SJSA1 (cell line): Measurements from ENCODE around the gene TMA7. TPM values are rescaled to one million over a fixed set of nuclear protein-coding genes. Genes with fewer than 3 reads are reported as not detected.
"Not testable (repeated sequence)": the region's sequence is repeated elsewhere in the genome, so short reads cannot be mapped to it uniquely, and the experiment has no call there.

Experiments used
- DNase-seq, 2 experiments: peaks; one replicate each; pipeline ENCODE4 v3.0.0-alpha.2; 2015 to 2020; ENCODE audit warnings: low spot score in 2 of 2, low read depth in 1 of 2
- H3K27ac ChIP-seq: fragments of 250-450 bp; sonication (Bioruptor Pico); 2 replicates; pipeline ENCODE4 v1.5.1; 2020; ENCODE audit warnings: mild to moderate bottlenecking, moderate library complexity
- H3K27me3 ChIP-seq: fragments of 250-450 bp; sonication (Bioruptor Pico); replicated peaks from 2 replicates; pipeline ENCODE4 v1.5.1; 2020; ENCODE audit warnings: mild to moderate bottlenecking, moderate library complexity
- H3K36me3 ChIP-seq: fragments of 250-450 bp; sonication (Bioruptor Pico); 2 replicates; pipeline ENCODE4 v1.5.1; 2020; ENCODE audit warnings: mild to moderate bottlenecking
- H3K4me1 ChIP-seq: fragments of 250-450 bp; sonication (Bioruptor Pico); replicated peaks from 2 replicates; pipeline ENCODE4 v1.6.1; 2021; ENCODE audit warnings: mild to moderate bottlenecking
- H3K4me3 ChIP-seq: fragments of 250-450 bp; sonication (Bioruptor Pico); 2 replicates; pipeline ENCODE4 v1.5.1; 2020; ENCODE audit warnings: mild to moderate bottlenecking
- H3K9me3 ChIP-seq: fragments of 250-450 bp; sonication (Bioruptor Pico); replicated peaks from 2 replicates; pipeline ENCODE4 v1.5.1; 2020; ENCODE audit warnings: mild to moderate bottlenecking
- total RNA-seq: library from RNA; depleted of rRNA; stranded (reverse); fragments of >200 nt; shearing (Covaris generic); gene quantifications from 2 replicates; pipeline ENCODE4 v1.2.3, GENCODE V29; 2014; rRNA removed

The TMA7 gene
- total RNA-seq, 1 experiment from 2014 or later, result 551 TPM

DNA sequence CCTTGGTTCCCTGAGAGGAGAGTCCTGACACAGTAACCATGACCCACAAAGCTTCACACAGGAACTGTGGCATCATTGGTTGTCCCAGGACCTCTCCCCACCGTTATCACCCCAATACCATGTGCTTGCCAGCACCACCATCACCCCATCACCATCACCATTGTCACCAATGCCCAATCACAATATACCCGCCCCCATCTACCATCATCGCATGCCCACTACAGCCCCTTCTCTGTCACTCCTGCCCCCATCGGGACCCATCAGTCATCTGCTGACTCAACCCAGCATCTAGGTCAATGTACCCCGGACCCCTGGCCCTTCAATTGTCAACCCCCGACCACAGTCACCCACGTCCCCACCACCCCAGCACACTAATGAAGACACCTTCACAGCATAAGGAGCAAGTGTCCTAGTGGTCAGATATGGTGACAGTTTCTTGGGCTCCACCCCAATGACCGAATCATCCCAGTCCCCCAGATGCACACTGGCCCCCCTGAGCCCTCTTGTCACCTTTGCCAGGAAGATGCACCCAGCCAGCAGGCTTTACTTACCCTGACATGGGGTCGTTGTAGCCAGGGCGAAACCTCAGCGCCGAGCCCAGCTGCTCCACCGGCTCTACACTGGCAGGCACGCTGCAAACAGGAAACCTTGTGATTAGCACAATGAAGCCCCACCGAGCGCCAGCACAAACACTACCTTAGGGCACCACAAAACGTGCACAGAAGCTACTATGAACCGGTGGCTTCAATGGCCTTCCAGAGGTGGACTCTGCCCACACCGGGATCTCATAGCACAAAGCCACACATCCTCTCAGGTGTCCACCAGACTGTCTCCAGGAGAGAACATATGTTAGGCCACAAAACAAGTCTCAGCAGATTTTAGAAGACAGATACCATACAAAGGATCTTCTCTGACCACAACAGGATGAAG, 38.8 kb downstream of the TMA7 start:
- Histone ChIP-seq H3K9me3 (no peaks in the 10 kb centered on the region), H3K27me3 (no peaks in the 10 kb centered on the region), H3K36me3 (no peaks in the 10 kb centered on the region), H3K27ac (no peak overlapping the region), H3K4me1 (no peaks in the 10 kb centered on the region), H3K4me3 (no peak overlapping the region)
- no peak for DNase-seq

DNA sequence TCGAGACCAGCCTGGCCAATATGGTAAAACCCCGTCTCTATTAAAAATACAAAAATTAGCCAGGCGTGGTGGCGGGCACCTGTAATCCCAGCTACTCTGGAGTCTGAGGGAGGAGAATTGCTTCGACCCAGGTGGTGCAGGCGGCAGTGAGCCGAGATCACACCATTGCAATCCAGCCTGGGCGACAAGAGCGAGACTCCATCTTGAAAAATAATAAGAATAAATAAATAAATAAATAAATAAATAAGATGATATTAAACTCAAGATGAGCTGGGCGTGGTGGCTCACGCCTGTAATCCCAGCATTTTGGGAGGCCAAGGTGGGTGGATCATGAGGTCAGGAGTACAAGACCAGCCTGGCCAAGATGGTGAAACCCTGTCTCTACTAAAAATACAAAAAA, 40.8 kb downstream of the TMA7 start:
- DNase-seq, H3K36me3 ChIP-seq, H3K9me3 ChIP-seq, H3K27ac ChIP-seq, H3K27me3 ChIP-seq, H3K4me3 ChIP-seq, H3K4me1 ChIP-seq: not testable (repeated sequence)

DNA sequence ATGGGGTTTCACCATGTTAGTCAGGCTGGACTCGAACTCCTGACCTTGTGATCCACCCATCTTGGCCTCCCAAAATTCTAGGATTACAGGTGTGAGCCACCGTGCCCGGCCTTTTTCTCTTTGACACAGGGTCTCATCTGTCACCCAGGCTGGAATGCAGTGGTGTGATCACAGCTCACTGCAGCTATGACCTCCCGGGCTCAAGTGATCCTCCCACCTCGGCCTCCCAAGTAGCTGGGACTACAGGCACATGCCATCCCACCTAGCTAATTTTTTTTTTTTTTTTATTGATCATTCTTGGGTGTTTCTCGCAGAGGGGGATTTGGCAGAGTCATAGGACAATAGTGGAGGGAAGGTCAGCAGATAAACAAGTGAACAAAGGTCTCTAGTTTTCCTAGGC, 42.8 kb downstream of the TMA7 start:
- H3K27ac ChIP-seq, DNase-seq, H3K4me3 ChIP-seq, H3K36me3 ChIP-seq, H3K4me1 ChIP-seq, H3K9me3 ChIP-seq, H3K27me3 ChIP-seq: not testable (repeated sequence)

DNA sequence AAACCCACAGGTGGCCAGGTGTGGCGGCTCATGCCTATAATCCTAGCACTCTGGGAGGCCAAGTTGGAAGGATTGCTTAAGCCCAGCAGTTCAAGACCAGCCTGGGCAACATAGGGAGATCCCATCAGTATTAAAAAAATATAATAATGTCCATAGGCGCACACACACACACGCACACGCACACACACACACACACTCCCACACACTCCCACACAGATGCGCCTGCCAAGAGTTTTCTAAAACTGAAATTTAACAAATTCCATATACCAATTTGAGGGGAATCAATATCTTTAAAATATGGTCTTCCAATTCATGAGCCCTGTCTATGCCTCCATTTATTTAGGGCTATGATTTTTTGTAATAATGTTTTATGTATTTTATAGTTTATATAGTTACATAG, 46.9 kb downstream of the TMA7 start:
- Histone ChIP-seq H3K4me3 (no peak overlapping the region), H3K9me3 (no peaks in the 10 kb centered on the region), H3K27me3 (no peaks in the 10 kb centered on the region), H3K27ac (no peak overlapping the region), H3K36me3 (no peaks in the 10 kb centered on the region), H3K4me1 (no peaks in the 10 kb centered on the region)
- DNase-seq, result no peak

GRCh38 chr3:48492461-48493202, 52.6 kb downstream of the TMA7 start:
- Histone ChIP-seq H3K27me3 (no peaks in the 10 kb centered on the region), H3K36me3 (no peaks in the 10 kb centered on the region), H3K4me3 (no peak overlapping the region), H3K27ac (no peak overlapping the region), H3K4me1 (no peaks in the 10 kb centered on the region), H3K9me3 (no peaks in the 10 kb centered on the region)
- no peak for DNase-seq

DNA sequence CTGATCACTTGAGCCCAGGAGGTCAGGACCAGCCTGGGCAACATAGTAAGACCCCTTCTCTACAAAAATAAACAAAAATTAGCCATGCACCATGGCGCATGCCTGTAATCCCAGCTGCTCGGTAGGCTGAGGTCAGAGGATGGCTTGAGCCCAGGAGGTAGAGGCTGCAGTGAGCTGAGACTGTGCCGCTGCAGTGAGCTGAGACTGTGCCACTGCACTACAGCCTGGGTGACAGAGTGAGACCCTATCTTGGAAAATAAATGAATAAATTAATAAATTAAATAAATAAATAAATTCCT, 53.1 kb downstream of the TMA7 start:
- peaks cover 1% of the 10 kb centered on the region; the same call in 1 of the 2 replicates for H3K36me3 ChIP-seq

More for the DNA sequence above, 53.1 kb downstream of the TMA7 start:
- Histone ChIP-seq H3K9me3 (no peaks in the 10 kb centered on the region), H3K4me1 (no peaks in the 10 kb centered on the region), H3K4me3 (no peak overlapping the region), H3K27ac (no peak overlapping the region), H3K27me3 (no peaks in the 10 kb centered on the region)
- no peak for DNase-seq

Other genes starting within 250 kb of the TMA7 start
- not detected in 2 replicates for gene CAMP, start 216.8 kb upstream of the TMA7 start, total RNA-seq
- 0.75 and 2.4 TPM in 2 replicates for gene ZNF589, start 199.2 kb upstream of the TMA7 start, total RNA-seq
- 27.8 and 35.5 TPM in 2 replicates for gene NME6, start 138.9 kb upstream of the TMA7 start, total RNA-seq
- gene SPINK8, start 106.6 kb upstream of the TMA7 start, total RNA-seq, result not detected in 2 replicates
- gene FBXW12, start 68.0 kb upstream of the TMA7 start, total RNA-seq, result not detected in 2 replicates
- gene PLXNB1, start 10.2 kb upstream of the TMA7 start, total RNA-seq, result 4.0 and 11.7 TPM in 2 replicates
- gene CCDC51, start 138 bp upstream of the TMA7 start, total RNA-seq, result 11.0 and 15.9 TPM in 2 replicates
- 4.1 and 9.7 TPM in 2 replicates for gene ATRIP, start 6.5 kb downstream of the TMA7 start, total RNA-seq
- 94.8 and 105 TPM in 2 replicates for gene SHISA5, start 63.9 kb downstream of the TMA7 start, total RNA-seq
- 3.3 and 8.9 TPM in 2 replicates for gene PFKFB4, start 116.5 kb downstream of the TMA7 start, total RNA-seq
- 10.1 and 12.1 TPM in 2 replicates for gene UCN2, start 123.5 kb downstream of the TMA7 start, total RNA-seq
- 86.6 and 136 TPM in 2 replicates for gene COL7A1, start 155.1 kb downstream of the TMA7 start, total RNA-seq
- gene UQCRC1, start 169.4 kb downstream of the TMA7 start, total RNA-seq, result 377 and 397 TPM in 2 replicates
- not detected in 2 replicates for gene TMEM89, start 181.5 kb downstream of the TMA7 start, total RNA-seq
- gene SLC26A6, start 195.2 kb downstream of the TMA7 start, total RNA-seq, result 10.6 and 16.4 TPM in 2 replicates
- under 0.01 and 0.26 TPM in 2 replicates for gene CELSR3, start 222.6 kb downstream of the TMA7 start, total RNA-seq
- 8.7 and 10.2 TPM in 2 replicates for gene NCKIPSD, start 245.7 kb downstream of the TMA7 start, total RNA-seq